NCI-H82 treated with DMSO at 0.1 percent for 48 hours (cell line): ENCODE measurements around the gene CEBPA.

Source experiments
- DNase-seq: peaks from one replicate; lab custom pipeline; 2025; ENCODE audit not compliant: unreplicated experiment; lab: John Stamatoyannopoulos, UW

Gene CEBPA

GRCh38 chr19:33289261-33289660 lies 13.1 kb downstream of the CEBPA start:
- DNase-seq, result no peak

- no peak for DNase-seq
Measured at GRCh38 chr19:33288666-33289065, 13.7 kb downstream of the CEBPA start.

GRCh38 chr19:33287927-33288326 lies 14.4 kb downstream of the CEBPA start:
- DNase-seq, result no peak

DNA sequence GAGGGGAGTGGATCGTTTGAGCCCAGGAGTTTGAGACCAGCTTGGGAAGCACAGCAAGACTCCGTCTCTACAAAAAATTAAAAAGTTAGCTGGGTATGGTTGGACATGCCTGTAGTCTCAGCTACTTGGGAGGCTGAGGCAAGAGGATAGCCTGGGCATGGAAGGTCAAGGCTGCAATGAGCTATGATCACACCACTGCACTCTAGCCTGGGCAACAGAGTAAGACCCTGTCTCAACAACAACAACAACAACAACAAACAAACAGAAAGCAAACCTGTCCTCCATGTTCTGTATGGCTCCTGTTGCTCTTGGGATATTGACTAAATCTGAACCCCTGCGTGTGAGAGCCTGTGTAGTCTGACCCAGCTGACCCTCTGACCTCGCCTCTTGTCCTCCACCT lies 14.9 kb downstream of the CEBPA start:
- DNase-seq, result no peak

DNA sequence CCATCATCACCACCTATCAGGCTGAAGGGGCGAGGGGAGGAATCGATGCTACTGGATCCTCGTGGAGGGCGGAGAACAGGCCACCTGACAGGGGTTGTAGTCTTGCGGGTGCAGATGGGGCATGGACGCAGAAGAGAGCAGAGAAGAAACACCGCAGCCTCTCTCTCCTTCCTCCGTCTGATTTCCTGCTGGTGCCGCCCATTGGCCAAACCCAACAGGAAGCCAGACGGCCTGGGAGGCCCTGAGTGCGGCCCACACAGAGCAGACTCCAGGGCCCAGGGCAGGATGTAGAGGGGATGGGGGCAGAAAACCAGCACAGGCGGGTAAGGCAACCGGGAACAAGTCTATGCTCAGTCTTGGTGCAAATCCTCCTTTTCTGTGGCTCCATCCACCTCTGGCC lies 15.4 kb downstream of the CEBPA start:
- DNase-seq, result no peak

DNA sequence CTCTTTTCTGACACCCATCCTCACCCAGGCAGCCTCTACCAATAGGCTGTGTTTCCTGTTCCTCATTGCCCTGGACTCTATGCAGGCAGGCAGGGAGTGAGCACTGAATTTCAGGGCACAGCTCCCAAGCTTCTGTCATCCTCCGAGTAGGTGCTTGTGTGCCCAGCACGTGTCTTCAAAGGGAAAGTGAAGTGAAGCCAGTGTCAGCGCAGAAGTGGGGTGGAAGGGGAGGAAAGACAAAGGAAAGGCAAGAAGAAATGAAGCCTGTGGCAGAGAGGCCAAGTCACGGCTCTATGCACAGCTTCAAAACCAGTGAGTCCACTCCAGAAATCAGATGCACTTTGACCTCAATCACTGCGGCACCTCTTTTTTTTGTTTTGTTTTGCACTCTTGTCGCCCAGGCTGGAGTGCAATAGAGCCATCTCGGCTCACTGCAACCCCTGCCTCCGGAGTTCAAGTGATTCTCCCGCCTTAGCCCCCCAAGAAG lies 16.9 kb downstream of the CEBPA start:
- no peak for DNase-seq

DNA sequence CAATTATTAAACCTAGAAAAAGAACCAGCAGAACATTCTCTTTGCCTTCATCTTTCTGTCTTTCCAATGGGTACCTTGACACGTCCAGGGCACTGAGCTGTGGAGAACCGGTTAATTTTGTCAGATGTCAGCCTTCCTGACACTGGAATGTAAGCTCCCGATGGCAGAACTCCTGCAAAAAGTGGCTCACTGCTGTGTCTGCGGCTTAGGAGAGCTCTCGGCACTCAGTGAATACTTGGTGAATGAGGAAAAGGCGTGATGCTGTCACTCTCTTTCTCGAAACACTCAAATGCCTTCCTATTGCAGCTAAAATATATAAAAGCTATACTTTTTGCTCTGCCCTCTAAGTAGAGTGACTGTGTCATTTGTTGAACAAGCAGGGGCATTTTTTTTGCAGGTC lies 17.6 kb downstream of the CEBPA start:
- DNase-seq, result no peak

DNA sequence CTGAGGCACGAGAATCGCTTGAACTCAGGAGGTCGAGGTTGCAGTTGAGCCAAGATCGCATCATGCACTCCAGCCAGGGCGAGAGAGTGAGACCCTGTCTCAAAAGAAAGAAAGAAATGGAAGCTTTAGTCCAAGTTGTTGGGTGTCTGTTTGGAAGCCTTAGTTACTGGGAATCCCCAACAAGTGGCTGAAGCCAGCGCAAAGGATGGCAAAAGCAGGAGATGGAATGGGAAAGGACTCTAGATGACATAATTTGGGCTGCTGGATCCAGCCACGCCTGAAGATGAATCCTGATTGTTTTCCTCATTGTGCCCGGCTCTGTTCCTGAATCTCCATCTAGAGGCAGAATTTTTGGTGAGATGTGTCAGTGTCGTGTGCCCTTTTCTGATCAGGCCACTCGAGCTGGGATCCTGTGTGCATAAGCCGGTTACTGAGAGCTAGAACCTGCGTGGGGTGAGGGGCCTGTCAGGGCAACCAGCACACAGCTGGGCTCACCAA lies 18.1 kb downstream of the CEBPA start:
- no peak for DNase-seq

DNA sequence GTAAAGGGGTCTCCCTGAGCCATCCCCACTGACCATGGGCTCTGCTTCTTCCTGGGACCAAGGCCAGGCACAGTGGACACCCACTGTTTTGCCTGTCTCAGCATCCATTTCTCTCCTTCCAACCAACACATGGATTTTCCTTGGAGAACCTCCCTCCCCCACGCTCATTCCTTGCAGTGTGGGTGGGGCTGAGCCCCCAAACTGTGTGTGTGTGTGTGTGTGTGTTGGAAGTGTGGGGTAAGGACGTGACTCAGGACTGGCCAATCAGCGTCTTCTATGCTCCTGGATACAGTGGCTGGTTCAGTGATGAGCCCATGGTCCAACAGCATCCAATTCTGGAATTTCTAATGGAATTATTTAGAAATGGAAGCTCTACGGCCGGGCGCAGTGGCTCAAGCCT lies 18.7 kb downstream of the CEBPA start:
- no peak for DNase-seq

DNA sequence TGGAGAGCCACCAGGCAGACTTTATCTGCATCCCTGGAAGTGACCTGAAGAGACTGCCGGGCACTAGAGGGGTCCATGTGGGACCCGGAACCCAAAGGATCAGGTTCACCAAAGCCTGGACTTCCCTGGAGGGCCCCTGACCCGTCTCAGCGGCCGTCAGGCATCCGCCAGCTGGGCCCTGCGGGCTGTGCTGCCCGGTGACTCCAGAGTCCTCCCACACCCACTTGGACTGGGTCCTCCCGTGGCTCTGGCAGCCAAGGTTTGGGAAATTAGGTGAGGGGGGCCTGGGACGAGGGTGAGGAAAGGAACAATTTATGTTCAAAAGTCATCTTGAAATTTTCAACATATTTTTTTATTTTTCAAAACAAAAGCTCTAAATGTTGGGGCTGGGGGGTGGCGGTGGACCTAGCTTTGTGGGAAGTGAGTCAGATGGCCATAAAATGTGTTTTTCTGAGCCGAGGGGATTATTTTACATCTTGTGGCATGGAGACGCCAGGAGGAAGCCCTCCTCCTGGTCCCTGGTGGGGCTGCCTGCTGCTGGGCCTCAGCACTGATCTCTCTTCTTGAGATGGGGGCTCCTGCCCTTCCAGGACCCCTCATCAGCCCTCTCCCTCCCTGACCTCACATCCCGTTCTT lies 20.2 kb downstream of the CEBPA start:
- no peak for DNase-seq

DNA sequence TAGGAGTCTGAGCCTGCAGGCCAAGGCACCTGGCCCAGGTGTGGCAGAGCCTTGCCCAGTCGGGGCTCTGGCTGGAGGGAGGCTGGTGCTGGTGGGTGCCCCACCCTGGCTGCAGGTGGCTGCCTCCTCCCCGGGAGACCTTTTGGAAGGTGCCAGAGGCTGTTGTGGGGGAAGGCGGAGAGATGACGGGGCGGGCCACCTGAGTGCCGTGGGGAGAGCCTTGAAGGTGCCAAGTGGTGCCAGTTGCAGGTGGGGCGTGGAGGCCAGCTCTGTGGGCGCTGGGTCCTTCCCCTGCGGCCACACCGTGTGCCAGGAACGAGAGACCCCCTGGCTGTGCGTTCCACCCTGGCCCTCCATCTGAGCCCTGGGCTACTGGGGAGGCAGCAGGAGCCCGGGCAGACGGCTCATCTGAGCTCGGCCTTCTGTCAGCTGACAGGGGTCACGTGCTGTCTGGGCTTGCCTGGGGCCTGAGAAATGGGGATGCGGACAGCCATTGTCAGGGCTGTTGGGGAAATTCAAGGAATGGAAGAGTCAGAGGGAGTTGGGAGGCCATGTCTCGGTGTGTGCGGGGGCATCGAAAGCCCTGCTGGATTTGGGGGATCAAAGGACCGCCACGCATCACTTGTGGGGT lies 20.9 kb downstream of the CEBPA start:
- no peak for DNase-seq

DNA sequence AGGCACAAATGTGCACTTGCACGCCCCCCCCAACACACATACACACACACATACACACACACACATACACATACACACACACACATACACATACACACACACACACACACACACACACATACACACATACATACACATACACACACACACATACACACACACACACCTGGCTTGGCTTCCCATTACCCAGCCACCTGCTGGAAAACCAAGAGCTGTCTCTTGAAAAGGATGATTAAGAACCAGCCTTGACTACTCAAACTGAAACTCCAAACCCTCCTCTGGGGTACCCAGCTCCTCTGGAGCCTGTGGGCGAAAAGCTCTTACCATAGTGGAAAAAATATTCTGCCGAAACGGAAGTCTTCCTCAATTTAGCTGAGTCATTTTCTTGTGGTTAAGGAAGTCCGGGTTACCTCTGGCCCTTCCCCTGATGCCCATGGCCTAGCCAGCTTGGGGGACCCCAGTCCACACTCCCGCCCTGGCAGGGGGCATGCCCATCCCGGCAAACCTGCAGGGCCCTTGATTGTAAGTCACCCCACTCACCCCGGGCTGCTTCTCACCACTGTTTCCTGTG lies 21.9 kb downstream of the CEBPA start:
- DNase-seq, result no peak

- no peak for DNase-seq
Measured at GRCh38 chr19:33279430-33280350, 22.6 kb downstream of the CEBPA start.

GRCh38 chr19:33278403-33279269 lies 23.7 kb downstream of the CEBPA start:
- DNase-seq, result no peak

GRCh38 chr19:33278023-33278402 lies 24.3 kb downstream of the CEBPA start:
- no peak for DNase-seq

DNA sequence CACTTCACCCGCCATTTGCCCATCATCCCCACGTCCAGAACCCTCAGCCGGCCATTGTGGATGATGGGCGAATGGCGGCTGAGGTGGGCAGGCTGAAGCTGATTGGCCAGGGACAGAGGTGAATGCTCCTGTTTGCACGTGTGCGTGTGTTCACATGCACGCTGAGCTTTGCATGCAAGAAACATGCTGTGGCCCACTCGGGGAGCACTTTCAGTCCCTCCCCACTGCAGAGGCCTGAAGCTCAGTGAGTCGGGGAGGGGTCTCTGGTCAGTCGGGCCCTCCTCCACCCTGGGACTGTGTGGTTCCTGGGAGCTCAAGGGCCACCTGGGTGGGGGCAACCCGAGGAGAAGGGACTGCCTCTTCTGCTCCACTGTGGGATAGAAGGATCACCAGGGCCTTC lies 24.9 kb downstream of the CEBPA start:
- DNase-seq, result no peak

GRCh38 chr19:33275933-33276619 lies 26.3 kb downstream of the CEBPA start:
- DNase-seq, result no peak

- no peak for DNase-seq
Measured at GRCh38 chr19:33275559-33275932, 26.8 kb downstream of the CEBPA start.

DNA sequence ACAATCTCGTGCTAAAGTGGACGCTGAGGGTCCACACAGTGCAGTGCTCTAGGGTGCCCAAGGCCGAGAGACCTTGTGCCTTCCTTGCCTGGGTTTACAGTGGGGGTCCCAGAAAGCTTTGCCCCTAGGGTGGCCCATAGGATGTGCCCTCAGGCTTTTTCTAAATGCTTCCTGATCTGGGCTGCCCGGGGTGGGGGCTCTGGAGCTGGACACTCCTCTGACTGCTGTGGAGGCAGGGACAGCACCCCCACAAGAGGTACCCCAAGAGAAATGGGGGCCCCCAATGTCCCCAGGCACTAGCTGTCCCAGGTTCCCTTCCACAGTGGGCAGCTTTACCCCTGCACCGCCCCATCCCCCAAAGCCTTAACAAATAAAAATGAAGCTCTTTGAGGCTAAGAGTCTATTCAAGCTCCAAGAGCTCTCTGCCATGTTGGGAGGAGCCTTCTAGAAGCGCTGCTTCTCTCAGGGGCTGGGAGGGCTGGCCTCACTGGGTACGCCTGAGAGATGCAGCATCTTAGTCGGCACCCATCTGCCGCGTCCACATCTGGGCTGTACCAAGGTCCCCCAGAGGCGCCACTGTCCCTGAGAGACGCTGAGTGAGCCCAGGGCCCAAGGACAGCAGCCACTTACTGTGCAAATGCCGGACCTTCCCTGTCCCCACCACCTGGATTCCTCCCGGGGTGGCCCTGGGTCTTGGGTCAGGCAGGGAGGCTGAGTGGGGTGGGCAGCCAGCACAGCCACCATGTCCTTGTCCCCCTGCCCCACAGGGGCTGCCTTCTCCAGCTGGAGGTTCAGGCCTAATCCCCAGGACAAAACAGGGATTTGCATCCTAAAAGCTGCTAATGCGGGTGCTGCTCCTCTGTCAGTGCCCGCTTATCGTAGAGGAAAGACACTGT lies 27.4 kb downstream of the CEBPA start:
- DNase-seq, result no peak
